Trophoblast cell (in vitro differentiated cells and primary cell): Measurements from ENCODE around the gene HECW1.

Experiments used
- DNase-seq, 2 donors: peaks; one replicate each; pipeline ENCODE4 v3.0.0-alpha.2; 2016
- H2AFZ ChIP-seq: 2 replicates; pipeline ENCODE4 v1.6.1; 2013; ENCODE audit warnings: low read length, moderate library complexity, mild to moderate bottlenecking; ENCODE audit not compliant: insufficient read depth, poor library complexity
- H2AK5ac ChIP-seq: 2 replicates; pipeline ENCODE4 v1.6.1; 2013; ENCODE audit warnings: mild to moderate bottlenecking, low read length
- H2BK120ac ChIP-seq: 2 replicates; pipeline ENCODE4 v1.6.1; 2013; ENCODE audit warnings: low read length, mild to moderate bottlenecking, moderate library complexity; ENCODE audit not compliant: insufficient read depth, poor library complexity
- H2BK12ac ChIP-seq: 2 replicates; pipeline ENCODE4 v1.6.1; 2013; ENCODE audit warnings: mild to moderate bottlenecking, low read length, moderate library complexity
- H2BK5ac ChIP-seq: 2 replicates; pipeline ENCODE4 v1.6.1; 2013; ENCODE audit warnings: low read length, low read depth, moderate library complexity, mild to moderate bottlenecking; ENCODE audit not compliant: poor library complexity
- H3K14ac ChIP-seq: 2 replicates; pipeline ENCODE4 v1.6.1; 2013; ENCODE audit warnings: mild to moderate bottlenecking, low read length
- H3K18ac ChIP-seq: 2 replicates; pipeline ENCODE4 v1.6.1; 2013; ENCODE audit warnings: mild to moderate bottlenecking, low read length
- H3K23ac ChIP-seq: 2 replicates; pipeline ENCODE4 v1.6.1; 2013; ENCODE audit warnings: low read length
- H3K27ac ChIP-seq: 2 replicates; pipeline ENCODE4 v1.5.1; 2013; ENCODE audit warnings: low read depth, mild to moderate bottlenecking, inconsistent platforms, low read length, moderate library complexity
- H3K27me3 ChIP-seq: 2 replicates; pipeline ENCODE4 v1.6.1; 2013; ENCODE audit warnings: inconsistent platforms, mild to moderate bottlenecking, low read length, moderate library complexity; ENCODE audit not compliant: insufficient read depth
- H3K36me3 ChIP-seq, 2 experiments: 1 replicate in 1 of 2; 2 replicates in 1 of 2; pipeline ENCODE4 v1.6.1; 2013; ENCODE audit warnings: low read length in 2 of 2, mild to moderate bottlenecking in 2 of 2, moderate library complexity in 1 of 2; ENCODE audit not compliant: insufficient read depth in 2 of 2, control insufficient read depth in 1 of 2
- H3K4ac ChIP-seq: 2 replicates; pipeline ENCODE4 v1.6.1; 2013; ENCODE audit warnings: low read depth, mild to moderate bottlenecking, low read length, moderate library complexity
- H3K4me1 ChIP-seq, 2 experiments: 1 replicate in 1 of 2; 2 replicates in 1 of 2; pipeline ENCODE4 v1.6.1; 2013; ENCODE audit warnings: low read length in 2 of 2, mild to moderate bottlenecking in 2 of 2, moderate library complexity in 1 of 2; ENCODE audit not compliant: insufficient read depth in 2 of 2, control insufficient read depth in 1 of 2
- H3K4me2 ChIP-seq: 2 replicates; pipeline ENCODE4 v1.6.1; 2013; ENCODE audit warnings: inconsistent platforms, mild to moderate bottlenecking, low read length, moderate library complexity
- H3K4me3 ChIP-seq: 2 replicates; pipeline ENCODE4 v1.5.1; 2013; ENCODE audit warnings: mild to moderate bottlenecking, low read depth, low read length, inconsistent platforms
- H3K79me1 ChIP-seq: one replicate; pipeline ENCODE4 v1.6.1; 2013; ENCODE audit warnings: low read length
- H3K79me2 ChIP-seq: 2 replicates; pipeline ENCODE4 v1.6.1; 2013; ENCODE audit warnings: low read length, mild to moderate bottlenecking; ENCODE audit not compliant: control insufficient read depth, insufficient read depth, poor library complexity
- H3K9ac ChIP-seq: 2 replicates; pipeline ENCODE4 v1.6.1; 2013; ENCODE audit warnings: mild to moderate bottlenecking, low read length
- H3K9me3 ChIP-seq: 2 replicates; pipeline ENCODE4 v1.6.1; 2013; ENCODE audit warnings: low read depth, mild to moderate bottlenecking, control low read depth, inconsistent platforms, low read length; ENCODE audit not compliant: insufficient read depth
- H4K12ac ChIP-seq: 2 replicates; pipeline ENCODE4 v1.6.1; 2013; ENCODE audit warnings: low read depth, mild to moderate bottlenecking, low read length, moderate library complexity
- H4K8ac ChIP-seq: 2 replicates; pipeline ENCODE4 v1.6.1; 2013; ENCODE audit warnings: low read depth, mild to moderate bottlenecking, low read length, moderate library complexity
- H4K91ac ChIP-seq: one replicate; pipeline ENCODE4 v1.6.1; 2013; ENCODE audit warnings: low read depth, mild to moderate bottlenecking, low read length, moderate library complexity
- WGBS: extraction: QIAGEN DNeasy Blood & Tissue Kit; methylation state at CpG from one replicate; pipeline ENCODE4 v1.1.7; 2013; ENCODE audit warnings: missing lambda C conversion rate; ENCODE audit not compliant: insufficient read length, insufficient coverage; ENCODE audit errors: extremely low coverage; 5-methylcytosine and 5-hydroxymethylcytosine counted together

Gene HECW1

DNA sequence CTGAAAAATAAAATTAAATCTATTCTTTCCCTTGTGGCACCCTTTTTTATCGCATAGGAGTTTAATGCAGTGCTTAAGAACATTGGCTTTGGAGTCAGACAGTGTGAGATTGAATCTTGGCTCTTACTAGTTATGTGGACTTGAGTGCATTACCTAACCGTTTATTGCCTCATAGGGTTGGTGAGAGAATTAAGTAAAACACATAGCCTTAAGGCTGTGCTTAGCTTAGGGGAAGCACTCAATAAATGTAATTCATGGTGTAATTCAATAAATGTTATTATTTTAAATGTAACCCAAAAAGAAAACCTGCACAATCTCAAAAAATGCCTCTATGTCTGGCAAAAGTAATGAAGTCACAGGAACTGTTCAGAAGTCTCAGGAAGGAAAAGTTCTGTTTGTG is 473.1 kb downstream of the HECW1 start:
- H2BK120ac ChIP-seq, result no peak overlapping the region
- H4K8ac ChIP-seq, result no peak overlapping the region
- DNase-seq, result peak; percentile 23 to 82
- no peak overlapping the region for H2BK12ac ChIP-seq
- no CpG with 5 or more reads among the region's 2 CpGs for WGBS
- H3K23ac ChIP-seq, result no peak overlapping the region
- H3K4ac ChIP-seq, result peak overlapping the region; percentile 46
- H4K91ac ChIP-seq, result no peak overlapping the region
- H2AFZ ChIP-seq, result no peak overlapping the region
- H3K9ac ChIP-seq, result no peak overlapping the region
- no peak overlapping the region for H2AK5ac ChIP-seq
- H4K12ac ChIP-seq, result no peak overlapping the region
- H3K27ac ChIP-seq, result no peak overlapping the region
- H3K9me3 ChIP-seq, result no peaks in the 10 kb centered on the region
- H2BK5ac ChIP-seq, result no peak overlapping the region
- peaks cover 7% of the 10 kb centered on the region for H3K79me1 ChIP-seq
- no peaks in the 10 kb centered on the region for H3K36me3 ChIP-seq
- H3K4me2 ChIP-seq, result no peak overlapping the region
- no peak overlapping the region for H3K18ac ChIP-seq
- peaks cover 4% of the 10 kb centered on the region for H3K79me2 ChIP-seq
- peaks cover 0 to 4% of the 10 kb centered on the region in 2 experiments for H3K4me1 ChIP-seq
- no peak overlapping the region for H3K4me3 ChIP-seq
- no peaks in the 10 kb centered on the region for H3K27me3 ChIP-seq
- no peak overlapping the region for H3K14ac ChIP-seq

DNA sequence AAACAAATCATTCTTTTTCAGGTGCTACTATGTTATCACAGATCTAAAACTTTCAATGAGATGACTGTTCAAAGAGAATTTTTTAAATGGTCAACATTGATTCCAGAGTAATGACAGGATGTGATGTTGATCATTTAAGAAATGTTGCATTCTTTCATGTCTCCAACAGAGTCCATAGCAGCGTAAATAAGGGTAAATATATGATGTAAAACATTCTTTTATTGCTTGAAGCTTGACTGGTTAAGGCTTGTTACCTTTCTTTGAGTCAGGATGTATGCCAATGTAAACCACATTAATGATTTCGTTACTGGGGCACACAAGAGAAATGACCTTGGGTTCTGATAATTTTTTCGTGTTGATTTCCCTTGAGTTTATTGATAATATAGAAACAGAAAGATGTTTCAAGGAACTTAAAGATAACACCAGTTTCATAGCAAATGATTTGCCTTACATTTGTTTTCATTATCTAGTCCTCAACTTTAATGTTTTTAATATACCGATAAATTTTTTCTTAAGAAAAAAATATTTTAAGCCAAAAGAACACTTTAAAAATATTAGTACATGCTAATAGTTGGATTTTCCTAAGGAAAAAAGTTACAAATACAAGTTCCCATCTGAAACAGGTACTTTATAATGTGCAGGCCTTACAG is 473.9 kb downstream of the HECW1 start:
- Histone ChIP-seq H3K18ac (no peak overlapping the region), H2BK12ac (no peak overlapping the region), H3K23ac (no peak overlapping the region), H3K36me3 (no peaks in the 10 kb centered on the region), H4K12ac (no peak overlapping the region), H2BK120ac (no peak overlapping the region), H3K14ac (no peak overlapping the region), H3K27ac (no peak overlapping the region), H3K9me3 (no peaks in the 10 kb centered on the region), H3K4me3 (no peak overlapping the region), H3K79me1 (peaks cover 7% of the 10 kb centered on the region), H3K4me2 (no peak overlapping the region), H2BK5ac (no peak overlapping the region), H3K4me1 (peaks cover 0 to 4% of the 10 kb centered on the region in 2 experiments), H3K79me2 (peaks cover 4% of the 10 kb centered on the region), H3K27me3 (no peaks in the 10 kb centered on the region), H4K91ac (no peak overlapping the region), H3K4ac (no peak overlapping the region), H3K9ac (no peak overlapping the region), H2AFZ (no peak overlapping the region), H4K8ac (no peak overlapping the region), H2AK5ac (no peak overlapping the region)
- WGBS, result no CpG with 5 or more reads among the region's 4 CpGs
- DNase-seq, result peak; percentile 62 to 94

- H3K4me2 ChIP-seq, result no peak overlapping the region
- no peak overlapping the region for H3K23ac ChIP-seq
- DNase-seq, result no peak
- H3K79me1 ChIP-seq, result peaks cover under 1% of the 10 kb centered on the region
- no peak overlapping the region for H3K27ac ChIP-seq
- H3K4me1 ChIP-seq, result peaks cover 0 to 4% of the 10 kb centered on the region in 2 experiments
- H3K4me3 ChIP-seq, result no peak overlapping the region
- H3K27me3 ChIP-seq, result no peaks in the 10 kb centered on the region
- H3K14ac ChIP-seq, result no peak overlapping the region
- no peak overlapping the region for H2AK5ac ChIP-seq
- no peak overlapping the region for H2BK120ac ChIP-seq
- no CpG with 5 or more reads among the region's 5 CpGs for WGBS
- H2BK12ac ChIP-seq, result no peak overlapping the region
- no peaks in the 10 kb centered on the region for H3K79me2 ChIP-seq
- H4K8ac ChIP-seq, result no peak overlapping the region
- no peak overlapping the region for H4K91ac ChIP-seq
- H2BK5ac ChIP-seq, result no peak overlapping the region
- H3K4ac ChIP-seq, result no peak overlapping the region
- H3K9me3 ChIP-seq, result no peaks in the 10 kb centered on the region
- no peak overlapping the region for H2AFZ ChIP-seq
- H4K12ac ChIP-seq, result no peak overlapping the region
- no peak overlapping the region for H3K9ac ChIP-seq
- no peak overlapping the region for H3K18ac ChIP-seq
- no peaks in the 10 kb centered on the region for H3K36me3 ChIP-seq
Observed at GRCh38 chr7:43588477-43589132, 476.2 kb downstream of the HECW1 start.

DNA sequence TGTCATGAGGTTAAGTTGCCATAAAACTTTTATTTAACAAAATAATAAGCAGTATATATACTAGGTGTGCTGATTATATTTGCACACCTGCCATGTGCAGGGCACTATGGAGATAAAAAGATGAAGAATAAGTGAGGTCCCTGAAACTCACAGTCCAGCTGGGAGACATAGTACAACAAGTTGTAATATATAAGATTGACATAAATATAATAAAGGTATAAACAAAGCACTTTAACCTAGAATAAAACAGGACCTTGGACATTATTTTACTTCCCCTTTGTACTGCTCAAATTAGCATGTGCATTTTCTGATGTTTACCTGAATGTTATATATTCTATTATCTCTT is 476.7 kb downstream of the HECW1 start:
- no peak overlapping the region for H3K23ac ChIP-seq
- no peak overlapping the region for H2BK120ac ChIP-seq
- H3K14ac ChIP-seq, result no peak overlapping the region
- H4K12ac ChIP-seq, result no peak overlapping the region
- no peak overlapping the region for H4K91ac ChIP-seq
- H3K18ac ChIP-seq, result no peak overlapping the region
- no peak overlapping the region for H2BK12ac ChIP-seq
- no peaks in the 10 kb centered on the region for H3K36me3 ChIP-seq
- H3K4me3 ChIP-seq, result no peak overlapping the region
- H3K79me2 ChIP-seq, result no peaks in the 10 kb centered on the region
- H2BK5ac ChIP-seq, result no peak overlapping the region
- no peaks in the 10 kb centered on the region for H3K27me3 ChIP-seq
- no peak overlapping the region for H3K27ac ChIP-seq
- no peak overlapping the region for H2AFZ ChIP-seq
- no peak overlapping the region for H3K9ac ChIP-seq
- H2AK5ac ChIP-seq, result no peak overlapping the region
- peaks cover 0 to 3% of the 10 kb centered on the region in 2 experiments for H3K4me1 ChIP-seq
- H4K8ac ChIP-seq, result no peak overlapping the region
- no peak overlapping the region for H3K4me2 ChIP-seq
- H3K4ac ChIP-seq, result no peak overlapping the region
- H3K79me1 ChIP-seq, result no peaks in the 10 kb centered on the region
- no peaks in the 10 kb centered on the region for H3K9me3 ChIP-seq
- DNase-seq, result no peak
